GM21825 (cell line): ENCODE data around the gene PLEKHA1.

Experiments used
- ATAC-seq: cut with Tn5 transposase; IDR thresholded peaks from one replicate; pipeline ENCODE4 v1.9.1; 2021; ENCODE audit warnings: mild to moderate bottlenecking, moderate library complexity; ENCODE audit not compliant: unreplicated experiment

Gene PLEKHA1

GRCh38 chr10:122459561-122460273, 85.2 kb downstream of the PLEKHA1 start:
- no peak for ATAC-seq

- ATAC-seq: no peak
Observed at GRCh38 chr10:122460891-122461293, 86.4 kb downstream of the PLEKHA1 start.

- ATAC-seq: no peak
Observed at GRCh38 chr10:122461367-122461728, 86.8 kb downstream of the PLEKHA1 start, which contains the start of gene HTRA1. HTRA1 (plus strand) TSS chr10:122461553; CDS start chr10:122461653, 100 bp downstream.

GRCh38 chr10:122461729-122462532, 87.4 kb downstream of the PLEKHA1 start:
- no peak for ATAC-seq

- no peak for ATAC-seq
Observed at GRCh38 chr10:122462533-122463465, 88.3 kb downstream of the PLEKHA1 start.

- no peak for ATAC-seq
Observed at GRCh38 chr10:122463466-122464249, 89.2 kb downstream of the PLEKHA1 start.

GRCh38 chr10:122464250-122464510, 89.7 kb downstream of the PLEKHA1 start:
- no peak for ATAC-seq

- no peak for ATAC-seq
Observed at GRCh38 chr10:122464586-122464985, 90.1 kb downstream of the PLEKHA1 start.

GRCh38 chr10:122465401-122466040, 91.0 kb downstream of the PLEKHA1 start:
- no peak for ATAC-seq

- no peak for ATAC-seq
Observed at GRCh38 chr10:122466951-122467381, 92.5 kb downstream of the PLEKHA1 start.

GRCh38 chr10:122467701-122468100, 93.2 kb downstream of the PLEKHA1 start:
- no peak for ATAC-seq

DNA sequence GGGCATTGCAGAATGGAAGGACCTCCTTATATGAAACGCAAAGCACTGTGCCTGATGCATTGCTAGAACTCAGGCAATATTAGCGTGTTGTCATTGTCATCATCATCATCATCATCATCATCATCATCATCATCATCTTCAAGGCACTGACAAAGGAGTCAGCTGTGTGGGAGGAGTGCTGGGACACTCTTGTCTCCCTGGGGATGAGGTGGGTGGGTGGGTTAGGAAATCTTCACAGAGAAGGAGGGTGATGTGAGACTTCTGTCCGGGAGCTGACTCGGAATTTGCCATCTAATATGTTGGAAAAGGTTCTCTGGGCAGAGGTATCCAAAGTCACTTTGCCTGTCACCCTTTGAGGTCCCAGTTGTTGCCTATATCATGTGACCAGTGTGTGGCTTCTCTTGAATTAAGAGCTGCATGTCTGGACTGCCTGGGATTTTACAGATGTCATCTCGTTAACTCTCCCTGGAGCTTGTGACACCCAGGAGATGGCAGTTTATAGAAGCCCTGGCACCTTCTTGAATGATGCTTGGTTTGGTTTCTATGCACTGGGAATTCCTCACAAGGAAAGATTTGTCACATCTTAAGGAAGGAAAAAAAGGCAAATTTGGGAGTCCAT, 93.9 kb downstream of the PLEKHA1 start:
- no peak for ATAC-seq

DNA sequence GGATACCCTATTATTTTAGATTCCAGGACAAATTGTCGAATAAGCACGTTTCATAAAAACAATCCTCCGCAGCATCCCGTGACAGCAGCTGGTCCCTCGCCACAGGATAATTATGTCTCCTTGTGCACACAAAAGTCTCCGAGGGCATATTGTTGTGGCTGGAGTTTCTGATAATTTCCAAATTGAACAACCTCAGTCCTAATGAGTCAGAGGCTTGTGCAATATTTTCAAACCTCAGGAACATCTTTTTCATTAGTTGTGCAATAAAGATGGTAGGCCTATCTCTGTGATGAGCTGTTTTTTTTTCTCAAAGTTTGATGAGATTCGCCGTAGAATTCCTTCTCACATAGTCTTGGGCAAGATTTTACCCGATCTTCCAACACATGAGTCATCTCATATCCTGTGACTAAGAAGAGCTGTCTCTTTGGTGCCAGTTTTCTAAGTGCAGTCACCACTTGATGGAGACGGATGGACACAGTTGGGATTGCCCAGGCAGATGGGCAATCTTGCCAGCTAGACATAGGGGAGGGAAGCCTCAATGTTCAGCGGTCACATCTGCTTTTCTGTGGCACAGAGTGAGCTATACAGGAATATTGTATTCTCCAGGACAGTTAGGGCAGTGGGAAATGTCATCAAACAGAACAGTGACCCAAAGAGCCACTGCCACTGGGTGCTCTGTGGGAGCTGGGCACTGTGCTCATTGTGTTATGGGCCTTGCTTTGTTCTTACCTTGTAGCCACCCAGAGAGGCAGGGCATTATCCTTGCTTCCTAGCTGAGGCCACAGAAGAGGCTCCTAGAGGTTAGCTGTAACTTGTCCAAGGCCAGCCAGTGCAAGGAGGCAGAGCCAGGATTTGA, 94.6 kb downstream of the PLEKHA1 start:
- no peak for ATAC-seq

DNA sequence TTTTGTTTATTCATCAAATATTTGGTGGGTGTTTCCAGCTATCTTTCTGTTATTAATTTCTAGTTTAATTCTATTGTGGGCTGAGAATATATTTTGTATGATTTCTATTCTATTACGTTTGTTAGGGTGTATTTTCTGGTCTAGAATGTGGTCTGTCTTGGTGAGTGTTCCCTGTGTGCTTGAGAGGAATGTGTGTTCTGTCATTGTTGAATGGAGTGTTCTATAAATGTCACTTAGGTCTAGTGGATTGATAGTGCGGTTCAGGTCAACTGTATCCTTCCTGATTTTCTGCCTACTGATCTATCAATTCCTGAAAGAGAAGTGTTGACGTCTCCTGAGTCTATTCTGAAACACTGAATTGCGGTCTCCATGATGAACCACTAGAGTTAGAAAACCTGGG, 95.3 kb downstream of the PLEKHA1 start:
- no peak for ATAC-seq

DNA sequence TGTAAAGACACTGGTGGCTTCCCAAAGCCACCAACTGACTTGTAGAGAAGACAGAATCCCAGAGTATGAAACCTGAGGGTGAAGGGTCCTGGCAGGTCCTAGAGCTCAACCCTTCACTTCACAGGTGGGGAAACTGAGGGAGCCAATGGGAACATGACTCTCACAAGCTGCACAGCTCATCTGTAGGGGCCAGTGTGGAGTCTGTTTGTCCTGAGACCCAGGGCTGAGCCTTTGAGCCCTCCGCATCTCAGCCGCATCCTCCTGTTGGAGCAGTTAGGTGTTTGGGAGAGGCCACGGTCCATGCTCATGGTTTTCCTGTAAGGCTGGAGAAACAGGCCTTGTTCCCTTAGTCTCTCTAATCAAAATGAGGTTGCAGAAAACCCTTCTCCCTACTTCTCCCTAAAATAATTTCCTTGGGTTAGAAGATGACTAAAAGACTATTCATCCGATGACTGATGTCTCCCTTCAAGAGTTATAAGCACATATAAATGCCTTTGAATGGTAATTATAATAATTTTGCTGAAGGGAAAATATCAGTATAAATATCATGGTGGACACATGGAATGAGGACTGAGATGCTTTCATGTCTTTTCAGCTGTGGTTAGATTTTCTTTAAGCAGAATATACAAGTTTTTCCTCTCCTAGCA, 97.1 kb downstream of the PLEKHA1 start:
- ATAC-seq: no peak

- no peak for ATAC-seq
Observed at GRCh38 chr10:122473116-122473515, 98.6 kb downstream of the PLEKHA1 start.

DNA sequence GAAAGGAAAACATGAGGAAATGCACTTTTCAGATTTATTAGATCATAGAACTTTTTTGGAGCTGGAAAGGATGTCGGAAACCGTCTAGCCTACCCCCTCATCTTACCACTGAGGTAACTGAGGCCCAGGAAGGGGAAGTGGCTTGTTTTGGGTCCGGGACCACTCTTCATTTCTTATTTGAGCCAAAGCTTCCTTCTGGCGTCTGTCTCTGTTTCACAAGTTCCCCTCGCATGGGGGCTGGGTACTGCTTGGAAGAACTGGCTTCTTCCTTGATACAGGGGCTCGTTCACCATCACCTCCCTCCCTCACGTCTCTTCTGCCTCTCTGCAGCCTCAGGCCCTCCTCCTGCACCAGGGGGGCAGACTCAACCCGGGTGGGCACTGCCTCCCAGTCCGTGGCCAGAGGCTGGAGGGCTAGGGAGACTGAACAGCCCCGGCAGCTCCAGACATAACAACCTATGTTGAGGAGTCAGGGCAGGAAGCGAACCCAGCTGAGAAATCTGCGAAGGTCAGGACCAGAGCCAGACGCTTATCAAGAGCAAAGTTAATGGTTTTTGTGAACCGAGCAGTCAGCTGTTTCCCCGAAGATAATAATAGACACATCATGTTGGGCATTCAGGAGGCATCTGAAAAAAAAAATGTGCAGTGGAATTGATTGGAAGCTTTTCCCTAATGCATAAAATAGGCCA, 99.8 kb downstream of the PLEKHA1 start:
- no peak for ATAC-seq

- ATAC-seq: no peak
Observed at GRCh38 chr10:122475100-122475499, 100.6 kb downstream of the PLEKHA1 start.
